HG02588 (cell line): Measurements from ENCODE around the gene PLEKHA1.

Source experiments
- ATAC-seq: cut with Tn5 transposase; IDR thresholded peaks from one replicate; pipeline ENCODE4 v1.9.1; 2021; ENCODE audit warnings: mild to moderate bottlenecking, moderate library complexity; ENCODE audit not compliant: unreplicated experiment

Gene PLEKHA1

GRCh38 chr10:122420624-122421007 is 46.1 kb downstream of the PLEKHA1 start:
- ATAC-seq: no peak

GRCh38 chr10:122421054-122421625 is 46.6 kb downstream of the PLEKHA1 start:
- ATAC-seq: no peak

GRCh38 chr10:122421742-122422141 is 47.2 kb downstream of the PLEKHA1 start:
- ATAC-seq: no peak

- ATAC-seq: no peak
Observed at GRCh38 chr10:122422266-122422989, 47.9 kb downstream of the PLEKHA1 start.

GRCh38 chr10:122424059-122424458 is 49.6 kb downstream of the PLEKHA1 start:
- no peak for ATAC-seq

- no peak for ATAC-seq
Observed at GRCh38 chr10:122426829-122427228, 52.3 kb downstream of the PLEKHA1 start.

- ATAC-seq: no peak
Observed at GRCh38 chr10:122427280-122427679, 52.8 kb downstream of the PLEKHA1 start.

- no peak for ATAC-seq
Observed at GRCh38 chr10:122435212-122435827, 60.8 kb downstream of the PLEKHA1 start.

GRCh38 chr10:122441961-122442360 is 67.5 kb downstream of the PLEKHA1 start:
- ATAC-seq: no peak

GRCh38 chr10:122445469-122445868 is 71.0 kb downstream of the PLEKHA1 start:
- no peak for ATAC-seq

GRCh38 chr10:122445904-122446303 is 71.4 kb downstream of the PLEKHA1 start:
- ATAC-seq: no peak

GRCh38 chr10:122446668-122447423 is 72.3 kb downstream of the PLEKHA1 start:
- no peak for ATAC-seq

GRCh38 chr10:122448600-122448999 is 74.1 kb downstream of the PLEKHA1 start:
- no peak for ATAC-seq

GRCh38 chr10:122449153-122449552 is 74.6 kb downstream of the PLEKHA1 start:
- no peak for ATAC-seq

GRCh38 chr10:122450353-122450990 is 76.0 kb downstream of the PLEKHA1 start:
- no peak for ATAC-seq

GRCh38 chr10:122454071-122454470 is 79.6 kb downstream of the PLEKHA1 start:
- no peak for ATAC-seq

GRCh38 chr10:122454603-122455080 is 80.1 kb downstream of the PLEKHA1 start, which contains the start of gene ARMS2:
TSS of gene ARMS2 (plus strand) at chr10:122454653. CDS start at chr10:122454728, 75 bp downstream.
- ATAC-seq: no peak

- no peak for ATAC-seq
Observed at GRCh38 chr10:122455376-122456079, 81.0 kb downstream of the PLEKHA1 start.

GRCh38 chr10:122457934-122458333 is 83.4 kb downstream of the PLEKHA1 start:
- ATAC-seq: no peak

GRCh38 chr10:122458693-122459092 is 84.2 kb downstream of the PLEKHA1 start:
- no peak for ATAC-seq
